Left forelimb (tissue), 1 donor: ENCODE measurements around the gene MRTFA.

Source experiments
- DNase-seq: peaks from one replicate; pipeline ENCODE4 v3.0.0-alpha.2; 2018; ENCODE audit warnings: low spot score

MRTFA gene

DNA sequence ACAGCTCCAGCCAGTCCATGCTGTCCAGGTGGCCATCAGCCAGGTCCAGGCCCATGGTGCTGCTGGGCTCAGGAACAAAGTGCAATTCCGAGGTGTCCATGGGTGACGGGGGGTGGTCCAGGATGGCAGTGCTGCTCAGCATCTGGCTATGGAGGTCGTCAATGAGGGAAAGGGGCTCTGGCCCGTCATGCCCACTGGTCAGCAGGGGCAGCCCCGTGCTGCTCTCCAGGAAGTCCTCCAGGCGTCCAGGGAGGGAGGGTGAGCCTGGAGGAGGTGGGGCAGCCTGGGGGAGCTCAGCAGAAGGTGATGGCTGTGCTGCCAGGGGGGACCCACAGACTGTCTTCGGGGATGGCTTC lies 225.0 kb downstream of the MRTFA start:
- DNase-seq: no peak

DNA sequence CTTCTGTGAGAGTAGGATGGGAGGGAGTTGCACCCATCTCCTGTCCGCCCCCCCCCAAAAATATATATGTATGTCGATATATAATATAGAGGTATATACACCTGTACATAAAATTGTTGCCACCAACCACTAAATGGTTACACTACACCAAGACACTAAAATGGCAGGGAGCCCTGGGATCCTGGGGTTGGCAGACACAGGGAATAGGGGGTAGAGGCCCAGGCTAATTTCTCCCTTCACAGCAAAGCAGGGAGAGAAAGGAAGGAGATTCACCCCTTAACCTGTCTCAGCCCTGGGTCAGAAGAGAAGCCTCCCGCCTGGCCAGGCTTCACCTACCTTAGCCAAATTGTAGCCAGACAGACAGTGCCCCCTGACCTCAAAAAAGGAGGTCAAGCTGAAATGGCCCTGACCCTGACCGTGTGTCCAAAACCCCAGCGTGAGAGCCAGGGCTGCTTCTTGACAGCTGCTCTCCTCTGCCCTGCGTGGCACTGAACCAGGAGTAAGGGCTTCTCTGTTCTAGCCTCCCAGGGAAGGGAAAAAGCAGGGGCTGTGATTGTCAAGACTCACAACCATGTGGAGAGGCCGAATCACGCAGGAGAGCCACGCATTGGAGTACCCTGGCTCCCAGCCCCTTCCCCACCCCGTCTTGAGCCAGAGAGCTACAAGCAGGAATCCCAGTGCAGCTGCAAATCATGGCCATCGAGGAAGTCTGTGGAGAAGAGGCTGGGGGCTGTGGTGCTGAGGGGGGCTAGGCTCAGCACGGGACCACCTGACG lies 225.6 kb downstream of the MRTFA start:
- DNase-seq: no peak

DNA sequence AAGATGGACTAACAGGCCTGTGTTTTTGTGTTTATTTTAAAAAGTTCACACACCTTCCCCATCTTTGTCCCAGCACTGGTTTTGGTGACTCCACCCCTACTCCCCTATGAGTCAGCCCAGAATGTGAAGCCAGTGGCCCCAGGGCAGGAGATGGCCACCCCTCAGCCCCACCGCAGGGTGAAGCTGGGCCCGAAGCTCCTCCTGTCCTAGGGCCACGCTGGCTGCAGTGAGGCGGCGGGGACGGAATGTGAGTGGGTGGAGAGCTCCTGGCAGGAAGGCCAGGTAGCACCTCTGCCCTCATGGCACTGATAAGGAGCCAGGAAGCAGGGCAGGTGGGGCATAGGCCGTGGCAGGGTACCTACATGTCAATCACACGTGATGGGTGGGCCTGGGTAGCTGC lies 226.2 kb downstream of the MRTFA start:
- no peak for DNase-seq

DNA sequence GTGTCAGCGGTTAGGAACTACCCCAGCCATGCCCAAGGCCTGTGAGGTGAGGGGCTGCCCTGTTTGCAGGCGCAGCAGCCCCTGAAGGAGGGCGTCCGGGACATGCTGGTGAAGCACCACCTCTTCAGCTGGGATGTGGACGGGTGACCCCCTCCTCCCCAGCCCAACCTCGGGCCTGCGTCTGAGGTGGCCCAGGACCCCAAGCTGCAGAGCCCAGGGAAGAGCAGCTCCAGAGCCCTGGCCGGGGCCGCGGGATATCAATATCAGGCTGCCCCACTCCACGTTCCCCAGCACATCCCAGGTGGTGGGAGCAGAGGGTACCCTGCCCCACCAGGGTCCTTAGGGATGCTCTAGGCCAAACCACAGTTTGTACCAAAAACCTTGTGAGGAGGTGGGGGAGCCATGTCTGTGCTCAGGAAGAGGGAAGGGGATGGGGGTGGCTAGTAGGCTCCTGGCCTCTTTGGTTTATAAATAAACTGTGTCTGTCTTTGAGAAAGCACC lies 226.9 kb downstream of the MRTFA start:
- no peak for DNase-seq

DNA sequence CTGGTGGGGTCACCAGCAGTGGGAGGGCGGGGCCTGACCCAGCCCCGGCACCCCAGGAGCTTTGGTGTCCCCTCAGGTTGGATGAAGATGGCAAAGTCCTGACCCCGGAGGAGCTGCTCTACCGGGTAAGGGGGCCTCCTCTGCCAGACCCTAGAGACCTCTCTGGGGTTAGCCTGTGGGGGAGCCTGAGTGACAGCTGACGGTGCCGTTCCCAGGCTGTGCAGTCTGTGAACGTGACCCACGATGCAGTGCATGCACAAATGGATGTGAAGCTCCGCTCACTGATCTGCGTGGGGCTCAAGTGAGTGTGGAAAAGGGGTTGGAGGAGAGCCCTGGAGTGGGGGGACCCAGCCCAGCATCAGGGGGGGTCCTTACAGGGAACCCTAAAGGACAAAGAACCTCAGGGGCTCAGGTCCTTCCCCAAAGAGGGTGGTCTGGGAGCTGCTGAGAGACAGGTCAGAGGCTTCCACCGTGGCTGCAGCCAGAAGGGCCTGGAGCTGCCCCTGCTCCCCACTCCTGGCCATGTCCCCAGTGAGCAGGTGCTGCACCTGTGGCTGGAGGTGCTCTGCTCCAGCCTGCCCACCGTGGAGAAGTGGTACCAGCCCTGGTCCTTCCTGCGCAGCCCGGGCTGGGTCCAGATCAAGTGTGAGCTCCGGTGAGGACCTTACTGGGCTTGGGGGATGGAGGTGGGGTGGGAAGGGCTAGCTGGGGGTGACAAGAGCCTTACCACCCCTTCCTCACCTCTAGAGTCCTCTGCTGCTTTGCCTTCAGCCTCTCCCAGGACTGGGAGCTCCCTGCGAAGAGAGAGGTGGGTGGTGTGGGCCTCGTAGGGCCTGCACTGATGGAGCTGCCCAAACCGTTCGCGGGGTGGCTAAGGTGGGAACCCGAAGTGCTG lies 227.6 kb downstream of the MRTFA start:
- DNase-seq: no peak

DNA sequence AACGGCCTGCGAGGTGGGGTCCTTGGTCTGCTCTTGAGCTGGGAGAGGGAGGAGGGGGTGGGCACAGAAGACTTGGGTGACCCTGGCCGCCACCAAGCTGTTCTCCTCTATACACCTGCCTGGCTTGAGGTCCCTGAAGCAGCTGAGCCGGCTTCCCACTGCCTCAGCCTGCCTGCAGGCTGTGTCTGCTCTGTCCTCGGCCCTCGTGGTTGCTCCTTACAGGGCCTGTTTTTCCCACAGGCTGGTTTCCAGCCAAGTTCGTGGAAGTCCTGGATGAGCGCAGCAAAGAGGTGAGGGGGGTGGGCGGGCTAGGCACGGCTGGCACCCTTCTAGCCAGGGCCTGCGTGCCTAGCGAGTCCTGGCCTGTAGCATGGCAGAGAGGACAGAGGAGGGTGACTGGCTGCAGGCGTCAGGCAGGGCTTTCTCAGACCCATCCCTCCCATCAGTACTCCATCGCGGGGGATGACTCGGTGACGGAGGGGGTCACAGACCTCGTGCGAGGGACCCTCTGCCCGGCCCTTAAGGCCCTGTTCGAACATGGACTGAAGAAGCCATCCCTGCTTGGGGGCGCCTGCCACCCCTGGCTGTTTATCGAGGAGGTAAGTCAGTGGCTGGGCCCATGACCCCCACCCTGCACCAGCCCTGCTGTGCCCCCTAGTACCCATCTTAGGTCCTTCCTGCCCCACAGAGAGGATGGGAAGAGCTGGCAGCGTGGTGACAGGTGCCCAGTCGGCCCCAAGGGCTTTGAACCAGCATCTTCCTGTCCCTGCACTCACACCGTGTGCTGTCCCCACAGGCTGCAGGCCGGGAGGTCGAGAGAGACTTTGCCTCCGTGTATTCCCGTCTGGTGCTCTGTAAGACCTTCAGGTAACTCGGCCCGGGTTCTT lies 228.4 kb downstream of the MRTFA start:
- DNase-seq: no peak

DNA sequence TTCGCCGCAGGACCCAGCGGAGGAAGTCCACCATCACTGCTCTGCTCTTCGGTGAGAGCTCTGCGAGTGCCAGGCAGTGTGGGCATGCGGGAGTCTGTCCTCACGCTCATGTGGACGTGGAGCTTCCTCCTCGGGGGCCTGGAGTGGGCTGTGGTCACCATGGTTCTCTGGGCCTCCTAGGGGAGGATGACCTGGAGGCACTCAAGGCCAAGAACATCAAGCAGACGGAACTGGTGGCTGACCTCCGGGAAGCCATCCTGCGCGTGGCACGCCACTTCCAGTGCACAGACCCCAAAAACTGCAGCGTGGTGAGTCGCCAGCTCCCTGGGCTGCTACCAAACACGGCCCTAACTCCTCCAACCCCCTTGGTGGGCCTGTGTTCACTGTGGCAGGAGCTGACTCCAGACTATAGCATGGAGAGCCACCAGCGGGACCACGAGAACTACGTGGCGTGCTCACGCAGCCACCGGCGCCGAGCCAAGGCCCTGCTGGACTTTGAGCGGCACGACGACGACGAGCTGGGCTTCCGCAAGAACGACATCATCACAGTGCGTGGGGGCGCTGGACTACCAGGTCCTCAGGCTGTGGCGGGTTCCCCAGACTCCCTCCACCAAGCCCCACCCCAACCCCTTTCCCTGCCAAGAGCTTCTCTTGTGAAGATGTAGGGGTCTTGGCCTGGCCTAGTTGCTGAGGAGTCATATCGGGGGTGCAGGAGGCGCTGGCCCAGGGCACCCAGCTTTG lies 229.3 kb downstream of the MRTFA start:
- no peak for DNase-seq

DNA sequence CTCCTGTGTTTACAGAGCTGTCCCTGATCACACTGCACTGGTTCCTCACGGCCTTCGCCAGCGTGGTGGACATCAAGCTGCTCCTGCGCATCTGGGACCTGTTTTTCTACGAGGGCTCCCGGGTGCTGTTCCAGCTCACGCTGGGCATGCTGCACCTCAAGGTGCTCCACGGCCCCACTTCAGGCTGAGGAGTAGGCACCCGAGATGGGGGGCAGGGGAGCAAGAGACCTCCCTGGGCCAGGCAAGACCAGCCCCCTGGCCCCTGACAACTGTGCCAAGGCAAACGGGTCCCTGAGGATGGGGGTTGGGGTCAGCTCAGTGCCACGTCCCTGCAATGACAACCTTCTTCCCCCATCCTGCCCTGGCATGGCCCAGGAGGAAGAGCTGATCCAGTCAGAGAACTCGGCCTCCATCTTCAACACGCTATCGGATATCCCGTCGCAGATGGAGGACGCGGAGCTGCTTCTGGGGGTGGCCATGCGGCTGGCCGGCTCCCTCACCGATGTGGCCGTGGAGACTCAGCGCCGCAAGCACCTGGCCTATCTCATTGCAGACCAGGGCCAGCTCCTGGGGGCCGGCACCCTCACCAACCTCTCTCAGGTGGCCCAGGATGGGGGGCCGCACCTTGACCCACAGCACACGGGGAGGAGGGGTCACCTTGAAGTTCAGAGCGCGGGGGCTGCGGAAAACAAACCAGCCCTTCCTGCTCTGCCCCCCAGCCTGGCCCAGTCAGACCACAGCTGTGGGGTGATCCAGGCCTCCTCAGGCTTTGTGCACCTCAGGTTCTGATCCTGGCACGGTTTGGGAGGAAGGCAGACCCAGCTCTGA lies 230.2 kb downstream of the MRTFA start:
- DNase-seq: no peak

DNA sequence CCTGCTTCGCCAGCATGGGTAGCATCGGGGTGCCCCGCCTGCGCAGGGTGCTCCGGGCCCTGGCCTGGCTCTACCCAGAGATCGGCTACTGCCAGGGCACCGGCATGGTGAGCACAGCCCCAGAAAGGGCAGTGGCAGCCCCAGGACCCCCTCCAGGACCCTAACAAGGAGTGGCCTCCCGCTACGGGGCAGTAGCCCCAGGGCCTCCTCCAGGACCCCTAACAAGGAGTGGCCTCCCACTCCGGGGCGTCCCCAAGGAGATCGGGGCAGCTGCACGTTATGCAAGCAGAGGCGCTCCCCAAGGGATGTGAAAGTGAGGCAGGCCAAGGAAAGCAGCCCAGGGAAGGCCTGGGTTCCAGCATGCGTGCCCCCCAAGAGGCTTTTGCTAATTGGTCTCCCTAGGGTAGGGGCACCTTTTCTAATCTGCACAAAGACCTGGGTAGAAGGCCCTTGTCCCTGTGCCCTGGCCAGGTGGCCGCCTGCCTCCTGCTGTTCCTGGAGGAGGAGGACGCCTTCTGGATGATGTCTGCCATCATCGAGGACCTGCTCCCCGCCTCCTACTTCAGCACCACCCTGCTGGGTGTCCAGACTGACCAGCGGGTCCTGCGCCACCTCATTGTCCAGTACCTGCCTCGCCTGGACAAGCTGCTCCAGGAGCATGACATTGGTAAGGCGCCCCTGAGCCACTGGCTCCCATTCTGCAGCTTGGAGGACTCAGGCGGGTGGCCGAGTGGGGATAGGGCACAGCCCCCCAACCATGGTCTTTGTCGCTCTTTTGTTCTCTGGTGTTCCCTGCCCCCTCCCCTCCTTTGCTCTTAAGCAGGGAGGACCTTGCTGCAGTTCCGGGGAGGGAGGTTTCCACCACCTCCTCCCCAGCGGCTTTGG lies 231.1 kb downstream of the MRTFA start:
- DNase-seq: no peak

DNA sequence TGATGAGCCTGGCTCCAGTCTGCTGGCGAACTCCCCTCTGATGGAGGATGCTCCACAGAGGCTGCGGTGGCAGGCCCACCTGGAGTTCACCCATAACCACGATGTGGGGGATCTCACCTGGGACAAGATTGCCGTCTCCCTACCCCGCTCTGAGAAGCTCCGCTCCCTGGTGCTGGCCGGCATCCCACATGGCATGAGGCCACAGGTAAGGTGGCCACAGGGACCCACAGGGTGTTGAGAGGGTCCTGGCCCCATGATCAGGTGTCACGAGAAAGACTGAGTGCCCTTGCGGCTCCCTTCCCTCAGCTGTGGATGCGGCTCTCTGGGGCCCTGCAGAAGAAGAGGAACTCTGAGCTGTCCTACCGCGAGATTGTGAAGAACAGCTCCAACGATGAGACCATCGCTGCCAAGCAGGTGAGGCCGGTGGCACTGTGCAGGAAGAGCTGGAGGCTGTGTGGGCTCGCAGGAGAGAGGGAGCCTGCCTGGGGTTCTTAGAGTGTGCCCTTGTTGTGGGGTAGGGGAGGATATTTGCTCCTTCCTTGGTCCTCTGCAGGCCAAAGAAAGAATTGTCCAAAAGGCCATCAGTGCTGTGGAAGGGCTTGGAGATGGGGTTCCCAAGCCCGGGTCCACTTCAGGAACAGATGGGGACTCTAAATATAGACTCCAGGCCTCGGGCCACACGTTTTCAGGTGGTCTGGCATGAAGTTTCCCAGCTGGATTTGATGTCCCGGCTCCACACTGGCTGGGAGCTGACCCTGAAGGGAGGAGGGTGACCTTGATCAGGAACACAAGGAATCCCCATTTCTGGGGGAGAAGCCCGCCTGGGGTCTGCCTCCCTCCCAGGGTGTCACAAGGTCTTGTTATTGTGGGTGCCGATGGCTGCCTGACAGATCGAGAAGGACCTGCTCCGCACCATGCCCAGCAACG lies 232.0 kb downstream of the MRTFA start:
- DNase-seq: no peak

DNA sequence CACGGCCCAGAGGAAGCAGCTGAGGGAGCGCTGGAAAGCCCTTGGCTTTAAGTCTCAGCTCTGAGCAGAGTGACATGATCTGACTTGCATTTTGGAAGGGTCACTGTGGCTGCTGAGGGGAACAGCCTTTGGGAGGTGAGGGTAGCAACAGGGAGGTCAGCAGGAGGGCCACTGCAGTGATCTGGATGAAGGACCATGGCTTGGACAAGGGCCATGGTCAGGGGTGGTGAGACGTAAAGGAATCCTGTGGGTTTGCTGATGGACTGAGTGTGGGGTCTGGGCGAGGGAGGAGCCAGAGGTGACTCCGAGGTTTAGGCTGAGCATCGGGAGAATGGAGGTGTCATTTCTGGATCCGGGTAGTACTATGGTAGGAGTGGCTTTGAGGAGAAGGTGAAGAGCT lies 232.9 kb downstream of the MRTFA start:
- DNase-seq: no peak

DNA sequence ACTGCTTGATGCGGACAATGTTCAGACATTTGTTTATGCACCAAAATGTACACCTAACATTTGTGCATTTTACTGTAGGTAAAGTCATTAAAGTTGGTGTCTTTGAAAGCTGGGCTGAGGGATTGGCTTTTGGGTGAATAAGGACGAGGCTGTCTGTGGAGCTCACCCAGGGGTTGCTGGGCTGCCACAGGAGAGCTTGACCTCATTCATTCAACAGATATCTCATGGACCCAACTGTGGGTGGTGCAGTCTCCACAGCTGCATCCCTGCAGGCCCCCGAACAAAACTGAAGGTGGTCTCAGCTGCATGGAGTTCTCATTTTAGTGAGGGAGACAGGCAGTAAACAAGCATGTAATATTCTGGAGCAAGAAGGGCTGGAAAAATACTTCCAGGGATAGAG lies 233.4 kb downstream of the MRTFA start:
- no peak for DNase-seq

DNA sequence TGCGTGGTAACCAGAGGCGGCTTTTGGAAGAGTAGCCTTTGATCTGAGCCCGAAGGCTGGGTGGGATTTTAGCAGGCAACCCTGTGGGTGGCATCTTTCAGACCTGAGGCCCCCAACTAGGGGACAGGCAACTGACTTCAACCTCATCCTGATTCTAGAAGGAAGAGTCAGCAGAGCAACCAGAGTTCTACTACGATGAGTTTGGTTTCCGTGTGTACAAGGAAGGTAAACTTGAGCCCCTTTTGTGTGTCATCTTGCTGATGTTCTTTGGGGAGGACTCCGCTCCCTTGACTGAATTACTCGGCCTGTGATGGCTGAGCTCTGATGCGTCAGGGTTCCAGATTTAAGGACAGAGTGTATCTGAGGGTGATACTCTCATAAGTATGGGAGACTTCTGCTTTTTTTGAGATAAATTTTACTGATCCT lies 234.5 kb downstream of the MRTFA start:
- DNase-seq: no peak

DNA sequence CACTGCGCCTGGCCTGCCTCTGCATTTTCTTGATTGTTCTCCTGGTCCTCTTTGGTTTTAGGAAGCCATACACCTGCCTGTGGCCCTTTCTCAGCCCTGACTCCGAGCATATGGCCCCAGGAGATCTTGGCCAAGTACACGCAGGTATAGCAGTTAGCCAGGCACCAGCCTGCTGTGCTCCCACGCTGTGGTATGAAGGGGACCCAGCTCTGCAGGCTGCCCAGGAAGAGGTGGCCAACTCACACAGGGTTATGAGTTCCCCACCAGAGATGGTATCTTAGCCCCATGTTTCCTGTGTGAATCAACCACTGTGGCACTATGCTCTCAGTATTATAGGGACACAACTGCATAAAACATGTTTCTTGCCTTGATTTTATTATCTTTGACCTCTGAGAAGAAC lies 235.0 kb downstream of the MRTFA start:
- no peak for DNase-seq

DNA sequence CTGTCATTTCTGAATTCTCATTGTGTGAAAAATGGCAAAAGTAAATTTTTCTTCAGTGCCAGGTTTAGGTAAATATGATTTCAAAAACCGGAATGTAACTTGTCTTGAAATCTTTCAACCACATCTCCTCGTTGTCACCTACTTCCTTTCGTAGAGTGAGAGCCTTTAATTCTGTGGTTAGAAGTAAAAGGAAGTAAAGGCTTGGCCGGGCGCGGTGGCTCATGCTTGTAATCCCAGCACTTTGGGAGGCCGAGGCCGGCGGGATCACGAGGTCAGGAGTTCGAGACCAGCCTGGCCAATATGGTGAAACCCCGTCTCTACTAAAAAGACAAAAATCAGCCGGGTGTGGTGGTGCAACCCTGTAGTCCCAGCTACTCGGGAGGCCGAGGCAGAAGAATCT lies 236.4 kb downstream of the MRTFA start:
- no peak for DNase-seq

DNA sequence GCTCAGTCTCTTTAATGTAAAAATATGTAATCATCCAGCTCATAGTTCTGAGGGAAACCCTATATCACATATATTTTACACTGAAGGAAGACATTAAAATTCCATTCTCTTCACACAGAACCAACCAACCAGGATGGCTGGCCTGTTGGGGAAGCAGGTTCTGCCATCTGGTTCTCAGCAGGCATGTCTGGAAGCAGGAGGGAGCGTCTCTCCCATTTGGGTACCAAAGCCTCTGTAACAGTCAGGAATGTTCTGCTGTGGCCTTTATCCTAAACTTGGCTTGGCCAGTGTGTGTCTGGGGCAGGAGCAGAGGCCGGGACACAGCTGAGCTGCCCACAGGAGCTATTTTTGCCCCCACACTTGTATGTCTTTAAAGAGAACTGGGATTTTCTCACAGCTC lies 236.9 kb downstream of the MRTFA start:
- no peak for DNase-seq

DNA sequence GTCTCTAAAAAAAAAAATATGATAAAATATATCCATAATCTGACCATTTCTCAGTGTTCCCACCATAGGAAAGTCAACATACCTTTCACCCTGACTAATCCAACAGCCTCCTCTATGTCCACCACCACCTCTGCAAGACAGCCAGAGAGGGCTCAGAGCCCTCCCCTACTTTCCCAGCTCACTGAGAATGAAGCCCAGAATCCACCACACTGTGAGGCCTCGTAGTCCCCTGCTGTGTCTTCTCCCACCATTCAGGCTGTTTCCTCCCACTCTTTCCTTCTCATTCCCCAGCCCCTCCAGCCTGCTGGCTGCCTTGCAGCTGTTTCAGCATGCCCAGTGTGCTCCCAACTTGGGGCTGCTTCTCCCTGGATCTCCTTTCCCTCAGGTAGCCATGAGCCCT lies 239.1 kb downstream of the MRTFA start:
- no peak for DNase-seq

DNA sequence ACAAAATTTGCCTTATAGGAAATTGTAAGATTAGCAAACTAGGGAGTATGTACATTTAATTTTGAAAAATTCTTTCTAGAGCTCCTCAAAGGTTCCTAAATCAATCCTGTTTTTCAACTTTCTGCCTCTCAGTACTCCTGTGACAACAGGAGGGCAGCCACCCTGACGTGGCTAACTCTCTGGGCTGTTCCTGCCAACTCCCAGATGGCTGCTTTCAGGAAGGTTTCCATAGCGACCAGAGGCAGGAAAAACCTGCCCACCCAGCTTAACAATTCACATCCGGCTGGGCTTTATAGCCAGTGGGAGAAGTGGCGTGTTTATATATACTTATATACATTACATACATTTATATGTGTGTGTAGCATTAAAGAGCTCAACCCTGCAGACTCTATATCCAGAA lies 239.6 kb downstream of the MRTFA start:
- no peak for DNase-seq
